GM13977 (cell line): ENCODE results near the gene CA10.

ENCODE experiments used
- DNase-seq: peaks from one replicate; pipeline ENCODE4 v3.0.0; 2012; ENCODE audit warnings: low spot score
- CTCF ChIP-seq: IDR thresholded peaks from 2 replicates; pipeline ENCODE4 v1.5.1; 2012; ENCODE audit warnings: mild to moderate bottlenecking, control low read depth; ENCODE audit not compliant: insufficient read depth; ENCODE audit errors: extremely low read depth, missing control alignments
- in situ Hi-C: fragments of 300-500 bp; cut with MboI; formaldehyde crosslinking; loops from one replicate; pipeline ENCODE4 v1.12.0; 2022; ENCODE audit warnings: low sequenced_read_pairs, low pct_unique_long_range_greater_than_20kb, mixed read lengths, inconsistent platforms; ENCODE audit not compliant: unreplicated experiment

CA10 gene

GRCh38 chr17:51914577-51914976 is 243.9 kb downstream of the CA10 start:
- no peak for DNase-seq
- TF ChIP-seq CTCF, result no peak
- in situ Hi-C loops, result no loop called here

- no peak for DNase-seq
- no peak for TF ChIP-seq CTCF
- in situ Hi-C loops, result no loop called here
These were observed 244.9 kb downstream of the CA10 start for GRCh38 chr17:51913491-51914205.

GRCh38 chr17:51912939-51913338 is 245.6 kb downstream of the CA10 start:
- in situ Hi-C loops, result no loop called here
- DNase-seq, result no peak
- TF ChIP-seq CTCF, result no peak

GRCh38 chr17:51911237-51911636 is 247.3 kb downstream of the CA10 start:
- TF ChIP-seq CTCF, result no peak
- no peak for DNase-seq
- in situ Hi-C loops, result no loop called here

- no peak for TF ChIP-seq CTCF
- DNase-seq, result no peak
- in situ Hi-C loops, result no loop called here
These were observed 248.5 kb downstream of the CA10 start for GRCh38 chr17:51909971-51910370.

GRCh38 chr17:51908841-51909537 is 249.5 kb downstream of the CA10 start:
- no peak for DNase-seq
- in situ Hi-C loops, result no loop called here
- no peak for TF ChIP-seq CTCF
